ENCODE measurements around the gene RAB27A. TPM values are rescaled to one million over a fixed set of nuclear protein-coding genes. Genes with fewer than 3 reads are reported as not detected.

RAB27A gene
- polyA plus RNA-seq, 1 of the 3 experiments (the other 2 are of a cell fraction), result 9.6 TPM

DNA sequence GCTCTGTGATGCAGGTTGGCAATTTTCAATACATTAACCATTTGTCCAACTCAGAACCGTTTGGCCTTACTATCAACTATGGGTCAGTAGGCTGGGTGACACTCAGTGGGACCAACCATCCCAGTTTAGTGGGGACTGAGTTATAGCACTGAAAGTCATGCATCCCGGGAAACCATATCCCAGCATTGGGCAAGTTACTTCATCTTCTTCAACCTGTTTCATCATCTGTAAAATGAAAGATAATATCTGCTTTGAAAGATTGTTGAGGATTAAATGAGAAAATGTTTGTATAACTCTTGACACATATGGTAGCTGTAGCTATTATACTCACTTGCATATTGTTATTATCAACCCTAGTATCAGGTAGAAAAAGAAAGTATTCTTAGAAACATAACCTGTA, 11.9 kb downstream of the RAB27A start:
- WGBS (ENCODE audit: low lambda C conversion rate), result 79% methylated on average over 2 of the region's 2 CpGs
- Histone ChIP-seq H3K9me2 (no peaks in the 10 kb centered on the region), H3K27ac (ENCODE audit: low read depth in 2 of 2, low read length in 1 of 2) (no peak overlapping the region), H3K79me2 (ENCODE audit: insufficient read depth) (no peaks in the 10 kb centered on the region), H4K20me1 (ENCODE audit: insufficient read depth) (no peaks in the 10 kb centered on the region), H3F3A (replicated peaks; ENCODE audit: insufficient read depth) (peaks cover 5% of the 10 kb centered on the region), H3K4me3 (ENCODE audit: low read depth in 2 of 2, low read length in 1 of 2) (no peak overlapping the region), H3K36me3 (replicated peaks in 1 of 2; ENCODE audit: control insufficient read depth in 1 of 2, insufficient read depth in 2 of 2, low read length in 1 of 2) (peaks cover 0 to 3% of the 10 kb centered on the region in 2 experiments), H3K9me3 (no peaks in the 10 kb centered on the region), H2AFZ (ENCODE audit: low read depth) (no peak overlapping the region), H3K4me2 (no peak overlapping the region), H3K4me1 (ENCODE audit: control insufficient read depth in 1 of 2, insufficient read depth in 2 of 2, low read depth in 1 of 2, low read length in 1 of 2) (peaks cover 0 to 16% of the 10 kb centered on the region in 2 experiments; a peak in 2 of 4 replicates), H3K9ac (no peak overlapping the region), H3K27me3 (ENCODE audit: insufficient read depth) (no peaks in the 10 kb centered on the region)
- DNase-seq, result no peak
- TF ChIP-seq, protein P1, sequence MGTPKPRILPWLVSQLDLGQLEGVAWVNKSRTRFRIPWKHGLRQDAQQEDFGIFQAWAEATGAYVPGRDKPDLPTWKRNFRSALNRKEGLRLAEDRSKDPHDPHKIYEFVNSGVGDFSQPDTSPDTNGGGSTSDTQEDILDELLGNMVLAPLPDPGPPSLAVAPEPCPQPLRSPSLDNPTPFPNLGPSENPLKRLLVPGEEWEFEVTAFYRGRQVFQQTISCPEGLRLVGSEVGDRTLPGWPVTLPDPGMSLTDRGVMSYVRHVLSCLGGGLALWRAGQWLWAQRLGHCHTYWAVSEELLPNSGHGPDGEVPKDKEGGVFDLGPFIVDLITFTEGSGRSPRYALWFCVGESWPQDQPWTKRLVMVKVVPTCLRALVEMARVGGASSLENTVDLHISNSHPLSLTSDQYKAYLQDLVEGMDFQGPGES (IDR thresholded peaks at IDR 0.05; ENCODE audit: low read depth, low read length), result no peak
- TF ChIP-seq, protein P2, sequence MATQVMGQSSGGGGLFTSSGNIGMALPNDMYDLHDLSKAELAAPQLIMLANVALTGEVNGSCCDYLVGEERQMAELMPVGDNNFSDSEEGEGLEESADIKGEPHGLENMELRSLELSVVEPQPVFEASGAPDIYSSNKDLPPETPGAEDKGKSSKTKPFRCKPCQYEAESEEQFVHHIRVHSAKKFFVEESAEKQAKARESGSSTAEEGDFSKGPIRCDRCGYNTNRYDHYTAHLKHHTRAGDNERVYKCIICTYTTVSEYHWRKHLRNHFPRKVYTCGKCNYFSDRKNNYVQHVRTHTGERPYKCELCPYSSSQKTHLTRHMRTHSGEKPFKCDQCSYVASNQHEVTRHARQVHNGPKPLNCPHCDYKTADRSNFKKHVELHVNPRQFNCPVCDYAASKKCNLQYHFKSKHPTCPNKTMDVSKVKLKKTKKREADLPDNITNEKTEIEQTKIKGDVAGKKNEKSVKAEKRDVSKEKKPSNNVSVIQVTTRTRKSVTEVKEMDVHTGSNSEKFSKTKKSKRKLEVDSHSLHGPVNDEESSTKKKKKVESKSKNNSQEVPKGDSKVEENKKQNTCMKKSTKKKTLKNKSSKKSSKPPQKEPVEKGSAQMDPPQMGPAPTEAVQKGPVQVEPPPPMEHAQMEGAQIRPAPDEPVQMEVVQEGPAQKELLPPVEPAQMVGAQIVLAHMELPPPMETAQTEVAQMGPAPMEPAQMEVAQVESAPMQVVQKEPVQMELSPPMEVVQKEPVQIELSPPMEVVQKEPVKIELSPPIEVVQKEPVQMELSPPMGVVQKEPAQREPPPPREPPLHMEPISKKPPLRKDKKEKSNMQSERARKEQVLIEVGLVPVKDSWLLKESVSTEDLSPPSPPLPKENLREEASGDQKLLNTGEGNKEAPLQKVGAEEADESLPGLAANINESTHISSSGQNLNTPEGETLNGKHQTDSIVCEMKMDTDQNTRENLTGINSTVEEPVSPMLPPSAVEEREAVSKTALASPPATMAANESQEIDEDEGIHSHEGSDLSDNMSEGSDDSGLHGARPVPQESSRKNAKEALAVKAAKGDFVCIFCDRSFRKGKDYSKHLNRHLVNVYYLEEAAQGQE (IDR thresholded peaks at IDR 0.05; ENCODE audit: low read depth, low read length), result no peak
- no peak for TF ChIP-seq FOSL2 (IDR thresholded peaks at IDR 0.05; ENCODE audit: borderline replicate concordance, low read depth)
- no peak for TF ChIP-seq MAX (IDR thresholded peaks at IDR 0.05; ENCODE audit: low read depth)
- TF ChIP-seq TEAD4 (IDR thresholded peaks at IDR 0.05; ENCODE audit: borderline replicate concordance, insufficient read depth), result no peak
- TF ChIP-seq YY1 (IDR thresholded peaks at IDR 0.05; ENCODE audit: low read depth), result no peak
- TF ChIP-seq RAD21 (IDR thresholded peaks at IDR 0.05; ENCODE audit: low read length), result no peak
- TF ChIP-seq RFX5 (IDR thresholded peaks at IDR 0.05; ENCODE audit: low read length), result no peak
- TF ChIP-seq JUND (IDR thresholded peaks at IDR 0.05), result no peak
- no peak for TF ChIP-seq USF1 (IDR thresholded peaks at IDR 0.05; ENCODE audit: borderline replicate concordance, low read depth)
- TF ChIP-seq, protein P3, sequence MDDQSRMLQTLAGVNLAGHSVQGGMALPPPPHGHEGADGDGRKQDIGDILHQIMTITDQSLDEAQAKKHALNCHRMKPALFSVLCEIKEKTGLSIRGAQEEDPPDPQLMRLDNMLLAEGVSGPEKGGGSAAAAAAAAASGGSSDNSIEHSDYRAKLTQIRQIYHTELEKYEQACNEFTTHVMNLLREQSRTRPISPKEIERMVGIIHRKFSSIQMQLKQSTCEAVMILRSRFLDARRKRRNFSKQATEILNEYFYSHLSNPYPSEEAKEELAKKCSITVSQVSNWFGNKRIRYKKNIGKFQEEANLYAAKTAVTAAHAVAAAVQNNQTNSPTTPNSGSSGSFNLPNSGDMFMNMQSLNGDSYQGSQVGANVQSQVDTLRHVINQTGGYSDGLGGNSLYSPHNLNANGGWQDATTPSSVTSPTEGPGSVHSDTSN (IDR thresholded peaks at IDR 0.05), result no peak
- POLR2A ChIA-PET, result no interaction called here
- CTCF ChIA-PET, result interaction anchor here (1.3 kb wide), 1 partner anchor 40 kb away, joined by 4 read pairs; no protein-coding TSS in a partner anchor
